NCI-H146 (cell line): ENCODE results near the gene CCDC154.
"Not testable (repeated sequence)": the region's sequence is repeated elsewhere in the genome, so short reads cannot be mapped to it uniquely, and the experiment has no call there.

Source experiments
- DNase-seq: peaks from one replicate; lab custom pipeline; 2025; lab: John Stamatoyannopoulos, UW

Gene CCDC154

GRCh38 chr16:1443980-1444729 is at the start of gene CCDC154:
TSS of gene CCDC154 (minus strand) at chr16:1444556. CDS start at chr16:1444322, 234 bp downstream.
- DNase-seq = no peak

- peak; percentile 39 for DNase-seq
Measured at GRCh38 chr16:1493746-1494094, 49.4 kb upstream of the CCDC154 start.

- peak; percentile 82 for DNase-seq
Measured at GRCh38 chr16:1492923-1493745, 48.8 kb upstream of the CCDC154 start, which contains the start of gene TELO2. TSS of gene TELO2 (plus strand) at chr16:1493360. CDS start at chr16:1494282, 922 bp downstream.

GRCh38 chr16:1492082-1492922 is 47.9 kb upstream of the CCDC154 start:
- no peak for DNase-seq

- no peak for DNase-seq
Measured at GRCh38 chr16:1491327-1491726, 47.0 kb upstream of the CCDC154 start.

GRCh38 chr16:1489077-1489476 is 44.7 kb upstream of the CCDC154 start:
- DNase-seq = no peak

GRCh38 chr16:1488619-1489018 is 44.3 kb upstream of the CCDC154 start, which contains the start of gene PTX4:
TSS of gene PTX4 (minus strand) at chr16:1488944. CDS start at chr16:1488909, 35 bp downstream.
- DNase-seq = no peak

GRCh38 chr16:1488054-1488601 is 43.8 kb upstream of the CCDC154 start:
- DNase-seq = no peak

GRCh38 chr16:1487395-1488053 is 43.2 kb upstream of the CCDC154 start:
- no peak for DNase-seq

- DNase-seq = no peak
Measured at GRCh38 chr16:1486551-1487390, 42.4 kb upstream of the CCDC154 start.

- DNase-seq = no peak
Measured at GRCh38 chr16:1485847-1486496, 41.6 kb upstream of the CCDC154 start.

GRCh38 chr16:1481906-1482835 is 37.8 kb upstream of the CCDC154 start:
- DNase-seq = no peak

- DNase-seq = not testable (repeated sequence)
Measured at GRCh38 chr16:1478937-1479336, 34.6 kb upstream of the CCDC154 start.

- DNase-seq = no peak
Measured at GRCh38 chr16:1477033-1477432, 32.7 kb upstream of the CCDC154 start.

GRCh38 chr16:1475552-1476114 is 31.3 kb upstream of the CCDC154 start:
- no peak for DNase-seq

- DNase-seq = peak; percentile 84
Measured at GRCh38 chr16:1474796-1475551, 30.6 kb upstream of the CCDC154 start, which contains the start of gene CLCN7. TSS of gene CLCN7 (minus strand) at chr16:1475028. CDS start at chr16:1474974, 54 bp downstream.

- DNase-seq = no peak
Measured at GRCh38 chr16:1474082-1474795, 29.9 kb upstream of the CCDC154 start.
